Sigmoid colon (tissue), 3 donors: Measurements from ENCODE around the gene TEX48.

Source experiments
- POLR2A ChIP-seq, 2 donors: fragments of 450-650 bp; IDR thresholded peaks; one replicate each; pipeline ENCODE4 v1.6.1; 2016; ENCODE audit warnings: antibody characterized with exemption in 2 of 2, mild to moderate bottlenecking in 2 of 2, moderate library complexity in 2 of 2
- TF ChIP-seq, protein P1 (sequence below), 4 experiments: fragments of 450-650 bp in 3 of 4; fragments of 200-600 bp in 1 of 4; IDR thresholded peaks; one replicate each; pipeline ENCODE4 v1.5.1; 2016 to 2019; ENCODE audit warnings: antibody characterized with exemption in 4 of 4, mild to moderate bottlenecking in 3 of 4, moderate library complexity in 2 of 4

DNA sequence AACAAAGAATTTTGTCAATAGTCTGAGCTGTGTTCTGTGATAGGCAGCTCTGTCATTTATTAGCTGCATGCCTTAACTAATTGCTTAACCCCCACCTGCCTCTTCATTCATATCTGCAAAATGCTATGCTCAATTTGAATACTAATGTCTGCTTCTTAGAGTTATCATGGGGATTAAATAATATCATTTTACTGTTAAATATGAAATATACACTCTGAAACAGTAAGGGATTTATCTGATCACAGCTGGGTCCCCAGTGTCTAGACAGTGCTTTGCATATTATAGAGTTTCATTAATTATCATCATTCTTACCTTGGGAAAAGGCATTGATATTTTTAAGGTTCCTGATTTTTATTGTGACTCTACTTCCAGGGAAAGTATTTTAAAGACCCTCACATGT is 12.0 kb downstream of the TEX48 start:
- TF ChIP-seq, protein P1, sequence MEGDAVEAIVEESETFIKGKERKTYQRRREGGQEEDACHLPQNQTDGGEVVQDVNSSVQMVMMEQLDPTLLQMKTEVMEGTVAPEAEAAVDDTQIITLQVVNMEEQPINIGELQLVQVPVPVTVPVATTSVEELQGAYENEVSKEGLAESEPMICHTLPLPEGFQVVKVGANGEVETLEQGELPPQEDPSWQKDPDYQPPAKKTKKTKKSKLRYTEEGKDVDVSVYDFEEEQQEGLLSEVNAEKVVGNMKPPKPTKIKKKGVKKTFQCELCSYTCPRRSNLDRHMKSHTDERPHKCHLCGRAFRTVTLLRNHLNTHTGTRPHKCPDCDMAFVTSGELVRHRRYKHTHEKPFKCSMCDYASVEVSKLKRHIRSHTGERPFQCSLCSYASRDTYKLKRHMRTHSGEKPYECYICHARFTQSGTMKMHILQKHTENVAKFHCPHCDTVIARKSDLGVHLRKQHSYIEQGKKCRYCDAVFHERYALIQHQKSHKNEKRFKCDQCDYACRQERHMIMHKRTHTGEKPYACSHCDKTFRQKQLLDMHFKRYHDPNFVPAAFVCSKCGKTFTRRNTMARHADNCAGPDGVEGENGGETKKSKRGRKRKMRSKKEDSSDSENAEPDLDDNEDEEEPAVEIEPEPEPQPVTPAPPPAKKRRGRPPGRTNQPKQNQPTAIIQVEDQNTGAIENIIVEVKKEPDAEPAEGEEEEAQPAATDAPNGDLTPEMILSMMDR (IDR thresholded peaks at IDR 0.05) = no peak
- TF ChIP-seq POLR2A (IDR thresholded peaks at IDR 0.05) = no peak
